ENCODE data around the gene FRAT1. TPM values are rescaled to one million over a fixed set of nuclear protein-coding genes. Genes with fewer than 3 reads are reported as not detected.
A peak's percentile ranks its signal among the peaks of the same experiment; 100 is the strongest.

Gene FRAT1
- total RNA-seq, 1 experiment from 2014 or later, result 2.3 TPM

GRCh38 chr10:97274828-97275227 is 44.2 kb upstream of the FRAT1 start:
- no TSS peak for BruUV-seq (replicated peaks)
- CTCF ChIA-PET, result interaction anchor here (0.6 kb wide), 1 partner anchor 17 kb away, joined by 9 read pairs; no protein-coding TSS in a partner anchor
- no peak overlapping the region for H3K27ac Mint-ChIP-seq (ENCODE audit: unreplicated experiment)
- no peaks in the 10 kb centered on the region for H3K27me3 Mint-ChIP-seq (ENCODE audit: insufficient read depth, unreplicated experiment)
- 0 out of 2 replicates have a peak, but pooled peaks cover 3% of the 10 kb centered on the region for H3K4me1 ChIP-seq
- no peaks in the 10 kb centered on the region for H3K36me3 ChIP-seq (ENCODE audit: control insufficient read depth, insufficient read depth, low read length)
- intact Hi-C loops (cut with micrococcal nuclease; ENCODE audit: unreplicated experiment), result no loop called here
- no peak for TF ChIP-seq CTCF (IDR thresholded peaks at IDR 0.05; ENCODE audit: insufficient read depth in 1 of 2, low read depth in 1 of 2, low read length in 1 of 2, severe bottlenecking in 1 of 2, unreplicated experiment in 1 of 2)
- peaks cover 10% of the 10 kb centered on the region for H3K9me3 Mint-ChIP-seq (ENCODE audit: unreplicated experiment)
- POLR2A ChIA-PET, result no interaction called here
- no peaks in the 10 kb centered on the region for H3K36me3 Mint-ChIP-seq (ENCODE audit: insufficient read depth, unreplicated experiment)
- no peak for DNase-seq
- H3K4me3 ChIP-seq (ENCODE audit: low read depth, low read length), result no peak overlapping the region
- no peak overlapping the region for H3K4me3 Mint-ChIP-seq (ENCODE audit: unreplicated experiment)
- no peaks in the 10 kb centered on the region for H3K9me3 ChIP-seq
- H3K4me1 Mint-ChIP-seq (ENCODE audit: low read depth, unreplicated experiment), result no peaks in the 10 kb centered on the region
- no peaks in the 10 kb centered on the region for H3K27me3 ChIP-seq (replicated peaks; ENCODE audit: control insufficient read depth, insufficient read depth, low read length)

GRCh38 chr10:97277551-97277950 is 41.5 kb upstream of the FRAT1 start:
- intact Hi-C loops (cut with micrococcal nuclease; ENCODE audit: unreplicated experiment), result no loop called here

GRCh38 chr10:97278491-97278989 is 40.5 kb upstream of the FRAT1 start:
- Mint-ChIP-seq H3K27me3 (ENCODE audit: insufficient read depth, unreplicated experiment) (no peaks in the 10 kb centered on the region), H3K27ac (ENCODE audit: unreplicated experiment) (no peak overlapping the region), H3K4me1 (ENCODE audit: low read depth, unreplicated experiment) (no peaks in the 10 kb centered on the region), H3K36me3 (ENCODE audit: insufficient read depth, unreplicated experiment) (no peaks in the 10 kb centered on the region), H3K9me3 (ENCODE audit: unreplicated experiment) (no peaks in the 10 kb centered on the region), H3K4me3 (ENCODE audit: unreplicated experiment) (no peak overlapping the region)
- H3K27me3 ChIP-seq (replicated peaks; ENCODE audit: control insufficient read depth, insufficient read depth, low read length), result no peaks in the 10 kb centered on the region
- no TSS peak for BruUV-seq (replicated peaks)
- no peaks in the 10 kb centered on the region for H3K36me3 ChIP-seq (ENCODE audit: control insufficient read depth, insufficient read depth, low read length)
- ChIA-PET POLR2A (interaction anchor here (0.6 kb wide), 1 partner anchor 139 kb away, joined by 3 read pairs; no protein-coding TSS in a partner anchor), CTCF (interaction anchor here (0.7 to 2.1 kb wide), 12 partner anchors 8 to 1042 kb away, joined by 3 to 16 read pairs (median 4); partner anchors contain the start of gene ARHGAP19)
- H3K4me1 ChIP-seq, result 0 out of 2 replicates have a peak, but pooled peaks cover 4% of the 10 kb centered on the region
- H3K4me3 ChIP-seq (ENCODE audit: low read depth, low read length), result no peak overlapping the region
- H3K9me3 ChIP-seq, result no peaks in the 10 kb centered on the region
- intact Hi-C loops (cut with micrococcal nuclease; ENCODE audit: unreplicated experiment), result loop anchor here (2.0 kb wide), 2 partner anchors 54 to 76 kb away; no protein-coding TSS in a partner anchor
- peak; percentile 54 to 59 for TF ChIP-seq CTCF (IDR thresholded peaks at IDR 0.05; ENCODE audit: insufficient read depth in 1 of 2, low read depth in 1 of 2, low read length in 1 of 2, severe bottlenecking in 1 of 2, unreplicated experiment in 1 of 2)
- peak in 1 of 2 experiments; percentile 21 for DNase-seq

More at GRCh38 chr10:97277551-97277950, 41.5 kb upstream of the FRAT1 start:
- no peaks in the 10 kb centered on the region for H3K36me3 ChIP-seq (ENCODE audit: control insufficient read depth, insufficient read depth, low read length)
- DNase-seq, result no peak
- H3K4me3 ChIP-seq (ENCODE audit: low read depth, low read length), result no peak overlapping the region
- H3K4me3 Mint-ChIP-seq (ENCODE audit: unreplicated experiment), result no peak overlapping the region
- 0 out of 2 replicates have a peak, but pooled peaks cover 4% of the 10 kb centered on the region for H3K4me1 ChIP-seq
- H3K27me3 ChIP-seq (replicated peaks; ENCODE audit: control insufficient read depth, insufficient read depth, low read length), result no peaks in the 10 kb centered on the region
- no peaks in the 10 kb centered on the region for H3K36me3 Mint-ChIP-seq (ENCODE audit: insufficient read depth, unreplicated experiment)
- no peaks in the 10 kb centered on the region for H3K27me3 Mint-ChIP-seq (ENCODE audit: insufficient read depth, unreplicated experiment)
- H3K9me3 ChIP-seq, result no peaks in the 10 kb centered on the region
- H3K27ac Mint-ChIP-seq (ENCODE audit: unreplicated experiment), result no peak overlapping the region
- BruUV-seq (replicated peaks), result no TSS peak
- ChIA-PET CTCF (no interaction called here), POLR2A (no interaction called here)
- no peaks in the 10 kb centered on the region for H3K4me1 Mint-ChIP-seq (ENCODE audit: low read depth, unreplicated experiment)
- TF ChIP-seq CTCF (IDR thresholded peaks at IDR 0.05; ENCODE audit: insufficient read depth in 1 of 2, low read depth in 1 of 2, low read length in 1 of 2, severe bottlenecking in 1 of 2, unreplicated experiment in 1 of 2), result no peak
- no peaks in the 10 kb centered on the region for H3K9me3 Mint-ChIP-seq (ENCODE audit: unreplicated experiment)

All from Caco-2 (cell line).